Gastroesophageal sphincter (tissue), 4 donors: ENCODE data around the gene NMNAT1. TPM values are rescaled to one million over a fixed set of nuclear protein-coding genes. Genes with fewer than 3 reads are reported as not detected.
"Not testable (repeated sequence)": the region's sequence is repeated elsewhere in the genome, so short reads cannot be mapped to it uniquely, and the experiment has no call there.

Experiments
- ATAC-seq: fragments of 150-250 bp; one replicate; pipeline ENCODE4 v1.9.1; 2016; ENCODE audit warnings: mild to moderate bottlenecking, moderate library complexity
- H3K27ac ChIP-seq, 4 donors: fragments of 200-600 bp; sonication (generic) in 3 of 4; 1 replicate in 3 of 4; 2 replicates in 1 of 4; pipeline ENCODE4 v1.5.1; 2016 to 2019
- H3K27me3 ChIP-seq: fragments of 200-600 bp; sonication (generic); one replicate; pipeline ENCODE4 v1.5.1; 2019
- H3K36me3 ChIP-seq, 2 donors: fragments of 200-600 bp; sonication (generic); one replicate each; pipeline ENCODE4 v1.5.1; 2019; ENCODE audit warnings: control low read depth in 1 of 2
- H3K4me1 ChIP-seq, 3 donors: fragments of 200-600 bp; sonication (generic); 1 replicate in 2 of 3; 2 replicates in 1 of 3; pipeline ENCODE4 v1.5.1; 2016 to 2019; ENCODE audit warnings: control low read depth in 2 of 3
- H3K4me3 ChIP-seq, 2 donors: fragments of 200-600 bp; sonication (generic); one replicate each; pipeline ENCODE4 v1.5.1; 2019; ENCODE audit warnings: mild to moderate bottlenecking in 1 of 2, moderate library complexity in 1 of 2
- H3K9me3 ChIP-seq, 3 donors: fragments of 200-600 bp; sonication (generic); one replicate each; pipeline ENCODE4 v1.5.1; 2017 to 2019; ENCODE audit warnings: control low read depth in 2 of 3
- CTCF ChIP-seq, 4 experiments: fragments of 200-600 bp in 2 of 4; fragments of 450-650 bp in 2 of 4; sonication (generic) in 1 of 4; IDR thresholded peaks; one replicate each; pipeline ENCODE4 v1.5.1; 2017 to 2019; ENCODE audit warnings: antibody characterized with exemption in 4 of 4, mild to moderate bottlenecking in 2 of 4, moderate library complexity in 2 of 4
- EP300 ChIP-seq: sonication (generic); formaldehyde crosslinking; IDR thresholded peaks from one replicate; pipeline ENCODE4 v1.6.1; 2017; ENCODE audit warnings: antibody characterized with exemption, mild to moderate bottlenecking
- POLR2A ChIP-seq, 2 donors: fragments of 450-650 bp; IDR thresholded peaks; one replicate each; pipeline ENCODE4 v1.6.1; 2017; ENCODE audit warnings: antibody characterized with exemption in 2 of 2, mild to moderate bottlenecking in 2 of 2, moderate library complexity in 1 of 2
- POLR2AphosphoS5 ChIP-seq: sonication (generic); formaldehyde crosslinking; IDR thresholded peaks from one replicate; pipeline ENCODE4 v1.6.1; 2017; ENCODE audit warnings: antibody characterized with exemption
- WGBS, 2 donors: methylation state at CpG; one replicate each; pipeline ENCODE4 v1.1.5; 2018; ENCODE audit warnings: low coverage in 1 of 2; 5-methylcytosine and 5-hydroxymethylcytosine counted together
- total RNA-seq, 4 donors: library from RNA; depleted of rRNA; stranded (reverse); fragments of >200 nt; gene quantifications; one replicate each; pipeline ENCODE4 v1.1.0, GENCODE V29; 2016

Gene NMNAT1
- total RNA-seq, 4 donors from 2014 or later: 6.1 to 12.6 (median 9.7) TPM

GRCh38 chr1:9910423-9911178 is 32.7 kb upstream of the NMNAT1 start:
- ATAC-seq: peak; percentile 98
- H3K9me3 ChIP-seq: no peaks in the 10 kb centered on the region
- TF ChIP-seq POLR2AphosphoS5 (peak; percentile 91), EP300 (no peak), CTCF (IDR thresholded peaks at IDR 0.05) (peak in 1 of 4 experiments; percentile 11), POLR2A (IDR thresholded peaks at IDR 0.05) (peak; percentile 90 to 95)
- peak overlapping the region; percentile 66 to 80 for H3K4me3 ChIP-seq
- H3K36me3 ChIP-seq: no peaks in the 10 kb centered on the region
- peaks cover 0 to 33% (median 17%) of the 10 kb centered on the region in 3 donors for H3K4me1 ChIP-seq
- WGBS, 2 donors: 0% methylated on average over 5 to 8 of the region's 45 CpGs
- peak overlapping the region; percentile 91 to 97 (median 96) for H3K27ac ChIP-seq
- no peaks in the 10 kb centered on the region for H3K27me3 ChIP-seq

GRCh38 chr1:9912264-9912936 is 30.9 kb upstream of the NMNAT1 start:
- Histone ChIP-seq H3K4me3 (no peak overlapping the region), H3K9me3 (no peaks in the 10 kb centered on the region), H3K27me3 (no peaks in the 10 kb centered on the region), H3K4me1 (peaks cover 0 to 30% (median 17%) of the 10 kb centered on the region in 3 donors), H3K36me3 (no peaks in the 10 kb centered on the region), H3K27ac (peak overlapping the region in 3 of 4 donors; percentile 37 to 95 (median 41))
- no peak for ATAC-seq
- WGBS, 2 donors: 85 to 91% methylated on average over 9 to 11 of the region's 12 CpGs
- no peak for TF ChIP-seq EP300

GRCh38 chr1:9914610-9914937 is 28.7 kb upstream of the NMNAT1 start:
- no peaks in the 10 kb centered on the region for H3K9me3 ChIP-seq
- H3K27me3 ChIP-seq: no peaks in the 10 kb centered on the region
- no peak for ATAC-seq
- H3K27ac ChIP-seq: no peak overlapping the region
- no peaks in the 10 kb centered on the region for H3K36me3 ChIP-seq
- no peak overlapping the region for H3K4me3 ChIP-seq
- TF ChIP-seq POLR2A (IDR thresholded peaks at IDR 0.05): no peak
- no peak for TF ChIP-seq EP300
- no peak for TF ChIP-seq POLR2AphosphoS5
- TF ChIP-seq CTCF (IDR thresholded peaks at IDR 0.05): no peak
- WGBS, 2 donors: 45 to 60% methylated on average over 2 of the region's 2 CpGs
- H3K4me1 ChIP-seq: peaks cover 0 to 10% (median 7%) of the 10 kb centered on the region in 3 donors

- WGBS, 2 donors: 91 to 93% methylated on average over 2 of the region's 2 CpGs
- Histone ChIP-seq H3K27me3 (no peaks in the 10 kb centered on the region), H3K9me3 (no peaks in the 10 kb centered on the region), H3K4me1 (peaks cover 0 to 4% (median 3%) of the 10 kb centered on the region in 3 donors), H3K27ac (no peak overlapping the region), H3K4me3 (no peak overlapping the region), H3K36me3 (no peaks in the 10 kb centered on the region)
- no peak for ATAC-seq
- TF ChIP-seq POLR2A (IDR thresholded peaks at IDR 0.05): no peak
- no peak for TF ChIP-seq CTCF (IDR thresholded peaks at IDR 0.05)
- no peak for TF ChIP-seq EP300
Observed at GRCh38 chr1:9916452-9916851, 26.8 kb upstream of the NMNAT1 start.

DNA sequence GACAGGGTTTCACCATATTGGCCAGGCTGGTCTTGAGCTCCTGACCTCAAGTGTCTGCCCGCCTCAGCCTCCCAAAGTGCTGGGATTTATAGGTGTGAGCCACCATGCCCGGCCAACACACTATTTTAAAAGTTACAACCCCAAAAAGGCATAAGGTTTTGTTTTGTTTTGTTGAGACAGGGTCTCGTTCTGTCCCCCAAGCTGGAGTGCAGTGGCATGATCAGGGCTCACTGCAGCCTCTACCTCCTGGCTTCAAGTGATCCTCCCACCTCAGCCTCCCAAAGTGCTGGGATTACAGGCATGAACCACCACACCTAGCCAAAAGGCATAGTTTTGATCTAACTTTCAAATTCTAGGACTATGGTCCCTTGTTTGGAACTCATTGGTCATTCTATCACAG is 25.8 kb upstream of the NMNAT1 start:
- 94% methylated on average over 3 of the region's 3 CpGs; no CpG with 5 or more reads in 1 of the 2 donors for WGBS, 2 donors
- not testable (repeated sequence) for H3K27ac ChIP-seq, H3K4me1 ChIP-seq, H3K4me3 ChIP-seq, H3K27me3 ChIP-seq, ATAC-seq, H3K36me3 ChIP-seq, H3K9me3 ChIP-seq

DNA sequence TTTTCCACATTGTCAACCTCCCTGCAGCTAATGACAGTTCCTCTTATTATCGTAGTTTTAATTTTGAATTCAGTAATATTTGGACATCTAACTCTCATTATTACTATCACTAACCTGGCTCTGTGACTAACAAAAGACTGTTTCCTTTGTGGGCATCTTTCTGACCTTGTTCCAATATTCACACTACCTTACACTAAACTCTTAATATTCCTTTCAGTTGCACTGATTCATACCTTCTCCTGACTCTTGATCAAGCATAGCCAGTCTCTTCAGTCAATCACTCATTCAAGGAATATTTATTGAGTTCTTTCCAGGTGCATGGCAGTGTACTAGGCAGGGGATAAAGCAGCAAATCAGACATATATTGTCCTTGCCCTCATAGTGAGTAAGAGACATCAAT is 25.4 kb upstream of the NMNAT1 start:
- 67% methylated on average over 1 of the region's 1 CpG; no CpG with 5 or more reads in 1 of the 2 donors for WGBS, 2 donors
- no peaks in the 10 kb centered on the region for H3K4me1 ChIP-seq
- no peaks in the 10 kb centered on the region for H3K36me3 ChIP-seq
- H3K4me3 ChIP-seq: no peak overlapping the region
- no peaks in the 10 kb centered on the region for H3K27me3 ChIP-seq
- no peaks in the 10 kb centered on the region for H3K9me3 ChIP-seq
- TF ChIP-seq POLR2AphosphoS5 (no peak), CTCF (IDR thresholded peaks at IDR 0.05) (no peak), EP300 (no peak), POLR2A (IDR thresholded peaks at IDR 0.05) (no peak)
- ATAC-seq: no peak
- no peak overlapping the region for H3K27ac ChIP-seq
